Measurements from ENCODE around the gene MCTP1.

DNA sequence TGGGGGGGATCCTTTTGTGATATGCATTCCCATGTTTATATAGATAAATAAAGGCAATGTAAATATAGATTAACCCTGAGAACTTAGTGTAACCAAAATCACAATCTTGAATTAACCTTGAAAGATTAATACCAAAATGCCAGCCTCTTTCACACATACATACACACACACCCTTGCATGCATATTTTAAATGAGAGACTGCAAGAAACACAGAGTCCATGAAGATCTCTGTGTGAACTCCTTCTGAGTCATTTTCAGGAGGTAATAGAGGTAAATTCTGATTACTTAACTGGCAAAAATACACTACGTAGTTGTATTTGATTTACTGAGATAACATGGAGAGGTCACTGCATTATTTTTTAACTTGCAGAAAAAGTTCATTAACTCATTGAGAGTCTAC is 548.4 kb downstream of the MCTP1 start:
- TF ChIP-seq RARB (CRISPR knock-in tag; IDR thresholded peaks at IDR 0.05), result no peak
- TF ChIP-seq, protein P1, sequence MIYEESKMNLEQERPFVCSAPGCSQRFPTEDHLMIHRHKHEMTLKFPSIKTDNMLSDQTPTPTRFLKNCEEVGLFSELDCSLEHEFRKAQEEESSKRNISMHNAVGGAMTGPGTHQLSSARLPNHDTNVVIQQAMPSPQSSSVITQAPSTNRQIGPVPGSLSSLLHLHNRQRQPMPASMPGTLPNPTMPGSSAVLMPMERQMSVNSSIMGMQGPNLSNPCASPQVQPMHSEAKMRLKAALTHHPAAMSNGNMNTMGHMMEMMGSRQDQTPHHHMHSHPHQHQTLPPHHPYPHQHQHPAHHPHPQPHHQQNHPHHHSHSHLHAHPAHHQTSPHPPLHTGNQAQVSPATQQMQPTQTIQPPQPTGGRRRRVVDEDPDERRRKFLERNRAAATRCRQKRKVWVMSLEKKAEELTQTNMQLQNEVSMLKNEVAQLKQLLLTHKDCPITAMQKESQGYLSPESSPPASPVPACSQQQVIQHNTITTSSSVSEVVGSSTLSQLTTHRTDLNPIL (CRISPR knock-in tag; IDR thresholded peaks at IDR 0.05; ENCODE audit: low read depth), result no peak
- TF ChIP-seq ZFP30 (CRISPR knock-in tag; IDR thresholded peaks at IDR 0.05), result no peak
- TF ChIP-seq, protein P2, sequence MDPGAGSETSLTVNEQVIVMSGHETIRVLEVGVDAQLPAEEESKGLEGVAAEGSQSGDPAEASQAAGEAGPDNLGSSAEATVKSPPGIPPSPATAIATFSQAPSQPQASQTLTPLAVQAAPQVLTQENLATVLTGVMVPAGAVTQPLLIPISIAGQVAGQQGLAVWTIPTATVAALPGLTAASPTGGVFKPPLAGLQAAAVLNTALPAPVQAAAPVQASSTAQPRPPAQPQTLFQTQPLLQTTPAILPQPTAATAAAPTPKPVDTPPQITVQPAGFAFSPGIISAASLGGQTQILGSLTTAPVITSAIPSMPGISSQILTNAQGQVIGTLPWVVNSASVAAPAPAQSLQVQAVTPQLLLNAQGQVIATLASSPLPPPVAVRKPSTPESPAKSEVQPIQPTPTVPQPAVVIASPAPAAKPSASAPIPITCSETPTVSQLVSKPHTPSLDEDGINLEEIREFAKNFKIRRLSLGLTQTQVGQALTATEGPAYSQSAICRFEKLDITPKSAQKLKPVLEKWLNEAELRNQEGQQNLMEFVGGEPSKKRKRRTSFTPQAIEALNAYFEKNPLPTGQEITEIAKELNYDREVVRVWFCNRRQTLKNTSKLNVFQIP (CRISPR knock-in tag; IDR thresholded peaks at IDR 0.05; ENCODE audit: borderline replicate concordance, low read depth), result no peak
- no peak for TF ChIP-seq ZNF8 (CRISPR knock-in tag; IDR thresholded peaks at IDR 0.05)
- no peak for TF ChIP-seq BACH2 (CRISPR knock-in tag; IDR thresholded peaks at IDR 0.05; ENCODE audit: borderline replicate concordance)
- TF ChIP-seq, protein P3, sequence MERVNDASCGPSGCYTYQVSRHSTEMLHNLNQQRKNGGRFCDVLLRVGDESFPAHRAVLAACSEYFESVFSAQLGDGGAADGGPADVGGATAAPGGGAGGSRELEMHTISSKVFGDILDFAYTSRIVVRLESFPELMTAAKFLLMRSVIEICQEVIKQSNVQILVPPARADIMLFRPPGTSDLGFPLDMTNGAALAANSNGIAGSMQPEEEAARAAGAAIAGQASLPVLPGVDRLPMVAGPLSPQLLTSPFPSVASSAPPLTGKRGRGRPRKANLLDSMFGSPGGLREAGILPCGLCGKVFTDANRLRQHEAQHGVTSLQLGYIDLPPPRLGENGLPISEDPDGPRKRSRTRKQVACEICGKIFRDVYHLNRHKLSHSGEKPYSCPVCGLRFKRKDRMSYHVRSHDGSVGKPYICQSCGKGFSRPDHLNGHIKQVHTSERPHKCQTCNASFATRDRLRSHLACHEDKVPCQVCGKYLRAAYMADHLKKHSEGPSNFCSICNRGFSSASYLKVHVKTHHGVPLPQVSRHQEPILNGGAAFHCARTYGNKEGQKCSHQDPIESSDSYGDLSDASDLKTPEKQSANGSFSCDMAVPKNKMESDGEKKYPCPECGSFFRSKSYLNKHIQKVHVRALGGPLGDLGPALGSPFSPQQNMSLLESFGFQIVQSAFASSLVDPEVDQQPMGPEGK (CRISPR knock-in tag; IDR thresholded peaks at IDR 0.05; ENCODE audit: borderline replicate concordance), result no peak
- no peak for TF ChIP-seq ZFP3 (CRISPR knock-in tag; IDR thresholded peaks at IDR 0.05)
- TF ChIP-seq ESRRG (CRISPR knock-in tag; IDR thresholded peaks at IDR 0.05), result no peak
- no peak for TF ChIP-seq CSDC2 (CRISPR knock-in tag; IDR thresholded peaks at IDR 0.05)

Data from SK-N-SH treated with all-trans-retinoic acid at 6 μM for 48 hours (cell line).